PFSK-1 (cell line): ENCODE results near the gene HOXA6.

Experiments used
- FOXP2 ChIP-seq: optimal IDR thresholded peaks from 2 replicates; pipeline ENCODE3; 2011; ENCODE audit warnings: borderline replicate concordance, control low read depth, inconsistent platforms; ENCODE audit not compliant: insufficient read depth; ENCODE audit errors: extremely low read length, extremely low read depth
- POLR2AphosphoS5 ChIP-seq: IDR thresholded peaks from 2 replicates; pipeline ENCODE4 v1.6.1; 2012; ENCODE audit warnings: low read depth, mild to moderate bottlenecking, control low read depth, low read length, moderate library complexity
- REST ChIP-seq, 2 experiments: IDR thresholded peaks; 2 replicates each; pipeline versions ENCODE4 v1.6.1 to v1.8.0; 2011 to 2012; ENCODE audit warnings: low read depth in 2 of 2, low read length in 2 of 2, control low read depth in 1 of 2, inconsistent platforms in 1 of 2, mild to moderate bottlenecking in 1 of 2, moderate library complexity in 1 of 2; ENCODE audit not compliant: insufficient read depth in 1 of 2
- SIN3A ChIP-seq: IDR thresholded peaks from 2 replicates; pipeline ENCODE4 v1.6.1; 2012; ENCODE audit warnings: mild to moderate bottlenecking, low read length, moderate library complexity, borderline replicate concordance; ENCODE audit not compliant: insufficient read depth
- TAF1 ChIP-seq: IDR thresholded peaks from 2 replicates; pipeline ENCODE4 v1.6.1; 2012; ENCODE audit warnings: low read length, control low read depth, borderline replicate concordance; ENCODE audit not compliant: insufficient read depth

HOXA6 gene

GRCh38 chr7:27144781-27145164 lies 2.8 kb downstream of the HOXA6 start:
- TF ChIP-seq REST (IDR thresholded peaks at IDR 0.05; ENCODE audit: insufficient read depth in 1 of 2, low read depth in 2 of 2, low read length in 2 of 2) (no peak), TAF1 (no peak), FOXP2 (no peak), POLR2AphosphoS5 (no peak), SIN3A (no peak)

DNA sequence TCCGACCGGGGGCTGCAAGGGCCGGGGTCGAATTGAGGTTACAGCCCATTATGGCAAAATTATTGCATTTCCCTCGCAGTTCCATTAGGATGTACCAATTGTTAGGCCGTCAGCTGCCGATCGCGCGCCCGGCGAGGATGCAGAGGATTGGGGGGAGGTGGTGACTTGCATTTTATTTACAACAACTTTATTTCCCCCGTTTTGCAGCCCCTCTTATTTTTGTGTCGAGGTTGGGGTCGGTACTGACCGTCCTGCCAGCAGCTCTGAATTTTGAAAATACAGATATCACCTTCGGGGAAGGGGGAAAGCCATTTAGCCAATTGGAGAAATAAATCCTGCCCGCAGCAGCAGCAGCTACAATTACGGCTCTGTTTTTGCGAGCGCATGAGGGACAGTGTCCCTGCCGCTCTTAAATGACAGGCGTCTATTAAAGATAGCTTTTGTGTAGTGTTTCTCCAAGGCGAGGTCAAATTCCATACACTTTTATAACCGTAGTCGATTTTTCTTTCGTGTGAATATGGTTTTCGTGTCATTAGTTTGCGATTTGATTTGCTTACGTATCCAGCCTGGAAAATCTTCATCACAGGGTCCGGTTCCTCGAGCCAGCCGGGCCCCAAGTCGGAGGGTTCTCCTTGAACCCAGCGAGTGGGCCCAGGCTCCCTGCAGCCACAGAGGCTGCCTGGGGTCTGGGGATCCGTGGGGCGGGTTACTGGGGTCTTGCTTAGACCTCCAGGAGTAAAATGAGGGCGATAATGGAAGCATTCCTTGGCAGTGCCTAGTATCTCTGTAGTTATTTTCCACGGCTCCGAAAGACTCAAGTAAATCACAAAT lies 3.4 kb downstream of the HOXA6 start:
- TF ChIP-seq FOXP2 = no peak
- no peak for TF ChIP-seq SIN3A
- no peak for TF ChIP-seq POLR2AphosphoS5
- no peak for TF ChIP-seq TAF1
- TF ChIP-seq REST (IDR thresholded peaks at IDR 0.05; ENCODE audit: insufficient read depth in 1 of 2, low read depth in 2 of 2, low read length in 2 of 2) = no peak

GRCh38 chr7:27143023-27143949 lies 4.3 kb downstream of the HOXA6 start, which contains the start of gene HOXA5:
TSS of gene HOXA5 (minus strand) at chr7:27143681. CDS start at chr7:27143607, 74 bp downstream.
- TF ChIP-seq FOXP2 (no peak), REST (IDR thresholded peaks at IDR 0.05; ENCODE audit: insufficient read depth in 1 of 2, low read depth in 2 of 2, low read length in 2 of 2) (no peak), TAF1 (no peak), POLR2AphosphoS5 (no peak), SIN3A (no peak)

DNA sequence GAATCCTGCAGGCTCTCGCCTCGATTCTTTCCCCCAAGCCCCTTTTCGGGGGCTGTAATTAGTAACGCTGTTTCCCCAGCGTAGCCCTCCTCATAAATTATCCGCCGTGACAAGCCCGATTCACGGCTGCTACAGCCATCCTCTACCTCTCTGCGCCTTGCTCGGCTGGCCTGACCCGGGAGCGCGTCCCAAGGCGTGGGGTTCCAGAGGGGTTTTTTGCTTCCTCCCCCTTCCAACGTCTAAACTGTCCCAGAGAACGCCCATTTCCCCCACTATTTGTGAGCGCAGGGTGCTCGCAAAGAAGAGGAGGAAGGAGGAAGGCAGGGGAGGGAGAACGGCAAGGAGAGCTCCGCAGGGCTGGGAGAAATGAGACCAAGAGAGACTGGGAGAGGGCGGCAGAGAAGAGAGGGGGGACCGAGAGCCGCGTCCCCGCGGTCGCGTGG lies 5.0 kb downstream of the HOXA6 start:
- TF ChIP-seq FOXP2 = no peak
- TF ChIP-seq SIN3A = no peak
- TF ChIP-seq REST (IDR thresholded peaks at IDR 0.05; ENCODE audit: insufficient read depth in 1 of 2, low read depth in 2 of 2, low read length in 2 of 2) = no peak
- no peak for TF ChIP-seq POLR2AphosphoS5
- TF ChIP-seq TAF1 = no peak
